A673 (cell line): ENCODE measurements around the gene SDR9C7. TPM values are rescaled to one million over a fixed set of nuclear protein-coding genes. Genes with fewer than 3 reads are reported as not detected.
"Not testable (repeated sequence)": the region's sequence is repeated elsewhere in the genome, so short reads cannot be mapped to it uniquely, and the experiment has no call there.

ENCODE experiments used
- BruUV-seq: library from RNA; stranded (reverse); fragments of 400-500 nt; replicated peaks from 2 replicates; lab custom pipeline; 2021; lab: Mats Ljungman, UMichigan
- CTCF ChIA-PET: fragments of 300-600 bp; sonication (Branson Sonifier 250); formaldehyde crosslinking; loops from one replicate; lab custom pipeline; 2022; ENCODE audit warnings: antibody characterized with exemption; lab: Charles Lee
- POLR2A ChIA-PET: fragments of 300-600 bp; sonication (Branson Sonifier 250); formaldehyde crosslinking; loops from one replicate; lab custom pipeline; 2022; ENCODE audit warnings: antibody characterized with exemption; ENCODE audit not compliant: low non-redundant PET; lab: Charles Lee
- DNase-seq: peaks from one replicate; pipeline ENCODE4 v3.0.0-alpha.2; 2015; ENCODE audit warnings: low spot score
- H3K27ac ChIP-seq: fragments of 200-600 bp; sonication (generic); 2 replicates; pipeline ENCODE4 v1.5.1; 2016; ENCODE audit warnings: mixed run types, low read depth, mild to moderate bottlenecking, mixed read lengths, antibody characterized with exemption, low read length; ENCODE audit not compliant: poor library complexity, severe bottlenecking
- H3K27me3 ChIP-seq: fragments of 200-600 bp; sonication (generic); replicated peaks from 2 replicates; pipeline ENCODE4 v1.6.1; 2017; ENCODE audit warnings: mixed run types, low read depth, mild to moderate bottlenecking, mixed read lengths, antibody characterized with exemption, low read length; ENCODE audit not compliant: insufficient read depth, poor library complexity
- H3K36me3 ChIP-seq: fragments of 200-600 bp; sonication (generic); 2 replicates; pipeline ENCODE4 v1.6.1; 2016; ENCODE audit warnings: mixed run types, mild to moderate bottlenecking, mixed read lengths, antibody characterized with exemption, low read length; ENCODE audit not compliant: insufficient read depth, poor library complexity, severe bottlenecking
- H3K4me1 ChIP-seq: fragments of 200-600 bp; sonication (generic); 2 replicates; pipeline ENCODE4 v1.6.1; 2017; ENCODE audit warnings: mixed run types, mild to moderate bottlenecking, mixed read lengths, antibody characterized with exemption, low read length; ENCODE audit not compliant: insufficient read depth, poor library complexity, severe bottlenecking
- H3K4me3 ChIP-seq: fragments of 200-600 bp; sonication (generic); 2 replicates; pipeline ENCODE4 v1.5.1; 2016; ENCODE audit warnings: low read depth, mixed run types, mild to moderate bottlenecking, mixed read lengths, low read length; ENCODE audit not compliant: poor library complexity, severe bottlenecking
- H3K9me3 ChIP-seq: fragments of 200-600 bp; sonication (generic); 2 replicates; pipeline ENCODE4 v1.6.1; 2016; ENCODE audit warnings: mixed run types, low read depth, mild to moderate bottlenecking, mixed read lengths, antibody characterized with exemption, low read length; ENCODE audit not compliant: poor library complexity, severe bottlenecking
- CTCF ChIP-seq: fragments of 300-800, 200-600 bp; sonication (generic); conservative IDR thresholded peaks from 2 replicates; pipeline ENCODE4 v1.5.1; 2017; ENCODE audit warnings: low read depth, mild to moderate bottlenecking, antibody characterized with exemption, low read length, moderate library complexity, mixed read lengths
- EZH2 ChIP-seq: fragments of 200-600 bp; sonication (generic); IDR thresholded peaks from 2 replicates; pipeline ENCODE4 v1.6.1; 2017; ENCODE audit warnings: borderline replicate concordance, low read depth, mild to moderate bottlenecking, mixed read lengths, antibody characterized with exemption, low read length; ENCODE audit not compliant: poor library complexity, severe bottlenecking
- intact Hi-C: fragments of 100-400 bp; cut with micrococcal nuclease; formaldehyde crosslinking; loops from one replicate; pipeline ENCODE4 v1.10.0; 2022; ENCODE audit not compliant: unreplicated experiment
- total RNA-seq: library from RNA; stranded (reverse); gene quantifications from 2 replicates; pipeline ENCODE4 v1.2.3, GENCODE V29; 2021

The SDR9C7 gene
- total RNA-seq, 1 experiment from 2014 or later, result not detected

GRCh38 chr12:56903374-56903773 is 30.8 kb downstream of the SDR9C7 start:
- intact Hi-C loops, result no loop called here

GRCh38 chr12:56901313-56901712 is 32.9 kb downstream of the SDR9C7 start:
- DNase-seq, H3K27ac ChIP-seq, H3K36me3 ChIP-seq, H3K4me1 ChIP-seq, H3K27me3 ChIP-seq, POLR2A ChIA-PET, CTCF ChIA-PET, intact Hi-C loops, H3K4me3 ChIP-seq, BruUV-seq: not testable (repeated sequence)
- peaks cover 11% of the 10 kb centered on the region for H3K9me3 ChIP-seq

More at GRCh38 chr12:56903374-56903773, 30.8 kb downstream of the SDR9C7 start:
- no TSS peak for BruUV-seq
- CTCF ChIA-PET, result no interaction called here
- POLR2A ChIA-PET, result no interaction called here
- TF ChIP-seq CTCF (no peak), EZH2 (no peak)
- no peak for DNase-seq
- H3K36me3 ChIP-seq, result no peaks in the 10 kb centered on the region
- H3K27me3 ChIP-seq, result no peaks in the 10 kb centered on the region
- peaks cover 11% of the 10 kb centered on the region for H3K9me3 ChIP-seq
- no peak overlapping the region for H3K27ac ChIP-seq
- H3K4me1 ChIP-seq, result no peaks in the 10 kb centered on the region
- H3K4me3 ChIP-seq, result no peak overlapping the region

- POLR2A ChIA-PET, result no interaction called here
- CTCF ChIA-PET, result no interaction called here
- H3K27ac ChIP-seq, result no peak overlapping the region
- BruUV-seq, result no TSS peak
- intact Hi-C loops, result no loop called here
- no peak overlapping the region for H3K4me3 ChIP-seq
- DNase-seq, result no peak
- H3K36me3 ChIP-seq, result no peaks in the 10 kb centered on the region
- no peaks in the 10 kb centered on the region for H3K27me3 ChIP-seq
- TF ChIP-seq EZH2, result no peak
- H3K4me1 ChIP-seq, result no peaks in the 10 kb centered on the region
- peaks cover 11% of the 10 kb centered on the region for H3K9me3 ChIP-seq
Observed at GRCh38 chr12:56900583-56900982, 33.6 kb downstream of the SDR9C7 start.

- Histone ChIP-seq H3K4me3 (no peak overlapping the region), H3K4me1 (no peaks in the 10 kb centered on the region), H3K27me3 (no peaks in the 10 kb centered on the region), H3K9me3 (peaks cover 11% of the 10 kb centered on the region), H3K27ac (no peak overlapping the region), H3K36me3 (no peaks in the 10 kb centered on the region)
- POLR2A ChIA-PET, result no interaction called here
- TF ChIP-seq EZH2, result no peak
- BruUV-seq, result no TSS peak
- CTCF ChIA-PET, result no interaction called here
- intact Hi-C loops, result no loop called here
- DNase-seq, result no peak
Observed at GRCh38 chr12:56898938-56899337, 35.3 kb downstream of the SDR9C7 start.
